Smooth muscle cell (in vitro differentiated cells): Measurements from ENCODE around the gene RGMB. TPM values are rescaled to one million over a fixed set of nuclear protein-coding genes. Genes with fewer than 3 reads are reported as not detected.
A peak's percentile ranks its signal among the peaks of the same experiment; 100 is the strongest.

Experiments
- DNase-seq: peaks from one replicate; lab custom pipeline; 2025; ENCODE audit not compliant: unreplicated experiment; lab: John Stamatoyannopoulos, UW
- H2AFZ ChIP-seq: fragments of 200-600 bp; sonication (generic); 2 replicates; pipeline ENCODE4 v1.6.0; 2016; ENCODE audit warnings: antibody characterized with exemption, low read depth, mild to moderate bottlenecking
- H3F3A ChIP-seq: fragments of 200-600 bp; sonication (generic); 2 replicates; pipeline ENCODE4 v1.6.0; 2017; ENCODE audit warnings: antibody characterized with exemption, low read depth
- H3K27ac ChIP-seq: fragments of 200-600 bp; sonication (generic); 2 replicates; pipeline ENCODE4 v1.5.1; 2016; ENCODE audit warnings: low read depth, mild to moderate bottlenecking
- H3K27me3 ChIP-seq: fragments of 200-600 bp; sonication (generic); 2 replicates; pipeline ENCODE4 v1.6.1; 2016; ENCODE audit warnings: low read depth, mild to moderate bottlenecking
- H3K36me3 ChIP-seq: fragments of 200-600 bp; sonication (generic); 2 replicates; pipeline ENCODE4 v1.5.1; 2016; ENCODE audit warnings: low read depth
- H3K4me1 ChIP-seq: fragments of 200-600 bp; sonication (generic); 2 replicates; pipeline ENCODE4 v1.5.1; 2016; ENCODE audit warnings: low read depth
- H3K4me2 ChIP-seq: fragments of 200-600 bp; sonication (generic); 2 replicates; pipeline ENCODE4 v1.6.0; 2016; ENCODE audit warnings: mild to moderate bottlenecking
- H3K4me3 ChIP-seq: fragments of 200-600 bp; sonication (generic); 2 replicates; pipeline ENCODE4 v1.5.1; 2016; ENCODE audit warnings: mild to moderate bottlenecking
- H3K79me2 ChIP-seq: fragments of 200-600 bp; sonication (generic); 2 replicates; pipeline ENCODE4 v1.6.0; 2016; ENCODE audit warnings: low read depth, mild to moderate bottlenecking
- H3K9ac ChIP-seq: fragments of 200-600 bp; sonication (generic); 2 replicates; pipeline ENCODE4 v1.6.0; 2016; ENCODE audit warnings: low read depth
- H3K9me3 ChIP-seq: fragments of 200-600 bp; sonication (generic); replicated peaks from 2 replicates; pipeline ENCODE4 v1.5.1; 2016; ENCODE audit warnings: low read depth
- H4K20me1 ChIP-seq: fragments of 200-600 bp; sonication (generic); 2 replicates; pipeline ENCODE4 v1.6.0; 2016; ENCODE audit warnings: low read depth
- WGBS: methylation state at CpG from one replicate; pipeline ENCODE4 v1.1.7; 2016; ENCODE audit warnings: low lambda C conversion rate; 5-methylcytosine and 5-hydroxymethylcytosine counted together
- polyA plus RNA-seq: library from polyadenylated mRNA; unstranded; fragments of >200 nt; fragmentation: Nextera tagmentation; extraction: Ambion mirVana; gene quantifications from 2 replicates; pipeline ENCODE4 v1.2.1, GENCODE V29; 2016
- total RNA-seq: library from RNA; depleted of rRNA; stranded (reverse); fragments of >200 nt; gene quantifications from 2 replicates; pipeline ENCODE4 v1.2.3, GENCODE V29; 2014
- TF ChIP-seq, protein P1 (sequence below): fragments of 200-600 bp; sonication (generic); IDR thresholded peaks from 2 replicates; pipeline ENCODE4 v1.5.1; 2017; ENCODE audit warnings: borderline replicate concordance, mild to moderate bottlenecking, antibody characterized with exemption; ENCODE audit not compliant: insufficient read depth, poor library complexity, severe bottlenecking

Gene RGMB, protein sequence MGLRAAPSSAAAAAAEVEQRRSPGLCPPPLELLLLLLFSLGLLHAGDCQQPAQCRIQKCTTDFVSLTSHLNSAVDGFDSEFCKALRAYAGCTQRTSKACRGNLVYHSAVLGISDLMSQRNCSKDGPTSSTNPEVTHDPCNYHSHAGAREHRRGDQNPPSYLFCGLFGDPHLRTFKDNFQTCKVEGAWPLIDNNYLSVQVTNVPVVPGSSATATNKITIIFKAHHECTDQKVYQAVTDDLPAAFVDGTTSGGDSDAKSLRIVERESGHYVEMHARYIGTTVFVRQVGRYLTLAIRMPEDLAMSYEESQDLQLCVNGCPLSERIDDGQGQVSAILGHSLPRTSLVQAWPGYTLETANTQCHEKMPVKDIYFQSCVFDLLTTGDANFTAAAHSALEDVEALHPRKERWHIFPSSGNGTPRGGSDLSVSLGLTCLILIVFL
- total RNA-seq (6.2 and 11.2 TPM in 2 replicates), polyA plus RNA-seq (5.7 and 8.0 TPM in 2 replicates)

DNA sequence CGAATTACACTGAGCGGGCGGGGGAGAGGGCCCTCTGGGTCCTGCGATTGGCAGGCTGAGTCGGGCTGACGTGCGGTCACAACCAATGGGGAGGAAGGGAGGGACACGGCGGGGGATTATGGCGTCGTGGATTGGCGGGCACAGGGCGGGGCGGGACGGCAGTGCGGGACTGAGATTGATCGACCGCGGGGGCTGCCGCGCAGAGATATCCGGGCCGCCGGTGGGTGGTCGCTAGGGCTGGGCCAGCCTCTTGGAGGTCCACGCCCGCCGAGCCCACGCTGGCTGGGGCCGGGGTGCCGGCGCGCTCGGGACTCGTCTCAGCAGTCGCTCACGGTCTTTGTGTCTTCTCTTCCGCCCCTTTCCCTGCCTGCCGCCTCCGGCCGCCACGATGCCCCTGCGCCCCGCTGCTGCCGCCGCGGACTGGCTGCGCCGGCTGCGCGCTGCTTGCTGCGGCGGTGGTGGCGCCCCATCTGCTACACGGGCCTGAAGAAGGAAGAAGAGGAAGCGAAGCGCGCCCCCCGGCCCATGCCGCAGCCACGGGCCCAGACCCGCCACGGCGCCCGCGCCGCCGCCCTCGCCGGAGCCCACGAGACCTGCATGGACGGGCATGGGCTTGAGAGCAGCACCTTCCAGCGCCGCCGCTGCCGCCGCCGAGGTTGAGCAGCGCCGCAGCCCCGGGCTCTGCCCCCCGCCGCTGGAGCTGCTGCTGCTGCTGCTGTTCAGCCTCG, at the start of gene RGMB:
RGMB (plus strand) TSS at position 200 of the 728 bp plus-strand sequence; CDS start at position 608, 408 bp downstream.
- H3K27me3 ChIP-seq: no peaks in the 10 kb centered on the region
- peaks cover 31% of the 10 kb centered on the region for H3K4me1 ChIP-seq
- WGBS: 1% methylated on average over 67 of the region's 84 CpGs
- peak within 1 kb of the TSS; percentile 71 for H3K27ac ChIP-seq
- H3K79me2 ChIP-seq: peaks cover 40% of the 10 kb centered on the region
- peak within 1 kb of the TSS; percentile 84 for H3K4me2 ChIP-seq
- H2AFZ ChIP-seq: peak within 1 kb of the TSS; percentile 91
- DNase-seq: peak; percentile 89
- peaks cover 12% of the 10 kb centered on the region for H3F3A ChIP-seq
- TF ChIP-seq, protein P1, sequence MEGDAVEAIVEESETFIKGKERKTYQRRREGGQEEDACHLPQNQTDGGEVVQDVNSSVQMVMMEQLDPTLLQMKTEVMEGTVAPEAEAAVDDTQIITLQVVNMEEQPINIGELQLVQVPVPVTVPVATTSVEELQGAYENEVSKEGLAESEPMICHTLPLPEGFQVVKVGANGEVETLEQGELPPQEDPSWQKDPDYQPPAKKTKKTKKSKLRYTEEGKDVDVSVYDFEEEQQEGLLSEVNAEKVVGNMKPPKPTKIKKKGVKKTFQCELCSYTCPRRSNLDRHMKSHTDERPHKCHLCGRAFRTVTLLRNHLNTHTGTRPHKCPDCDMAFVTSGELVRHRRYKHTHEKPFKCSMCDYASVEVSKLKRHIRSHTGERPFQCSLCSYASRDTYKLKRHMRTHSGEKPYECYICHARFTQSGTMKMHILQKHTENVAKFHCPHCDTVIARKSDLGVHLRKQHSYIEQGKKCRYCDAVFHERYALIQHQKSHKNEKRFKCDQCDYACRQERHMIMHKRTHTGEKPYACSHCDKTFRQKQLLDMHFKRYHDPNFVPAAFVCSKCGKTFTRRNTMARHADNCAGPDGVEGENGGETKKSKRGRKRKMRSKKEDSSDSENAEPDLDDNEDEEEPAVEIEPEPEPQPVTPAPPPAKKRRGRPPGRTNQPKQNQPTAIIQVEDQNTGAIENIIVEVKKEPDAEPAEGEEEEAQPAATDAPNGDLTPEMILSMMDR: peak; percentile 10
- peak within 1 kb of the TSS; percentile 70 for H3K4me3 ChIP-seq
- H4K20me1 ChIP-seq: peaks cover 40% of the 10 kb centered on the region
- no peaks in the 10 kb centered on the region for H3K9me3 ChIP-seq
- no peaks in the 10 kb centered on the region for H3K36me3 ChIP-seq
- H3K9ac ChIP-seq: peak within 1 kb of the TSS; percentile 70

DNA sequence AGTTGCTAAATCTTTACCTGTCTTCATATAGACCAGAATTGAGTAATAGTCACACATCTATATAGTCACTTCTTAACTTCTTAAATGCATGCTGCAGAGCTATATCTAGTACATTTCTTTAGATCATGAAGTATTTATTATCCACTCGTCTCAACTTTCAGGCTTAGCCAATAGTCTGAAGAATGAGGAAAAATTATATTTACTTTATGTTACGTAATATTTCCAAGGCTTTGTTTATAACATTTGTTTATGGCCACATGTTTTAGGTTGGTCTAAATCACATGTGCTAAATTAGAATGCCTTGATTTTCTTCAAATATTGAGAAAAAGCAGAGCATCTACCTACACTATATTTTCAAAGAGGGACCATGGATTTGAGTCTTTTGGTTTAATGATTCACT, 47.2 kb upstream of the RGMB start:
- Histone ChIP-seq H3K79me2 (no peaks in the 10 kb centered on the region), H3K27ac (no peak overlapping the region), H4K20me1 (no peaks in the 10 kb centered on the region), H3K4me1 (no peaks in the 10 kb centered on the region), H3K9ac (no peak overlapping the region), H3K36me3 (no peaks in the 10 kb centered on the region), H3K9me3 (no peaks in the 10 kb centered on the region), H3K4me3 (no peak overlapping the region), H3K27me3 (no peaks in the 10 kb centered on the region), H3K4me2 (no peak overlapping the region), H2AFZ (no peak overlapping the region), H3F3A (no peaks in the 10 kb centered on the region)
- TF ChIP-seq, protein P1: no peak
- DNase-seq: no peak
- 92% methylated on average over 2 of the region's 2 CpGs for WGBS

DNA sequence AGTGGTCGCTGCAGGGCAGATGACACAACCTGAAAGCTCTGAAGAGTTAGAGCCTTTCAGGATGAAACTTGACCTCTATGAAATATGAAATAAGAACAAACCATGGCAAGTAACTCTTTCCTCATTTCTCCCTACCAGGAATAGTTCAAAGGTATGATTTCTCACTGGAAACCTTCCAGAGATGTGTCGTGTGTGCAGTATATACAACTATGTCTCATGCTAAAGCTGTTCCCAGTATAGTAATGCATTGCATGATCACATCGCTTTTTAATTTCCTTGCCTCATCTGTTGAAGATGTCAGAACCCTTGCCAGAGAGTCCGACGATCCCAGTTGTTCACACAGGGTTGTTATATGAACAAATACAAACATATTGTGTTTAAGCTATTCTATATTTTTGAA, 45.8 kb upstream of the RGMB start:
- WGBS: 96% methylated on average over 5 of the region's 5 CpGs
- no peak overlapping the region for H3K4me3 ChIP-seq
- no peak overlapping the region for H3K4me2 ChIP-seq
- no peak overlapping the region for H2AFZ ChIP-seq
- no peaks in the 10 kb centered on the region for H3K9me3 ChIP-seq
- TF ChIP-seq, protein P1: no peak
- no peak overlapping the region for H3K9ac ChIP-seq
- DNase-seq: no peak
- no peaks in the 10 kb centered on the region for H3K36me3 ChIP-seq
- no peaks in the 10 kb centered on the region for H3F3A ChIP-seq
- no peaks in the 10 kb centered on the region for H4K20me1 ChIP-seq
- no peaks in the 10 kb centered on the region for H3K27me3 ChIP-seq
- no peaks in the 10 kb centered on the region for H3K4me1 ChIP-seq
- H3K27ac ChIP-seq: no peak overlapping the region
- H3K79me2 ChIP-seq: no peaks in the 10 kb centered on the region
